CD4-positive, alpha-beta memory T cell (primary cell): ENCODE results near the gene MYCBPAP. TPM values are rescaled to one million over a fixed set of nuclear protein-coding genes. Genes with fewer than 3 reads are reported as not detected.

Experiments
- CTCF ChIA-PET: fragments of 350-600 bp; sonication (Branson Sonifier 250); formaldehyde crosslinking; loops from one replicate; lab custom pipeline; 2021; ENCODE audit warnings: inconsistent platforms; ENCODE audit not compliant: partially characterized antibody; lab: Charles Lee
- POLR2A ChIA-PET: fragments of 350-600 bp; sonication (Branson Sonifier 250); formaldehyde crosslinking; loops from one replicate; lab custom pipeline; 2021; ENCODE audit not compliant: partially characterized antibody; lab: Charles Lee
- DNase-seq, 5 donors: peaks; one replicate each; pipeline versions ENCODE4 v3.0.0 to v3.0.0-alpha.2; 2020 to 2022; ENCODE audit warnings: mixed read lengths in 1 of 5
- H3K27ac ChIP-seq: one replicate; pipeline ENCODE4 v1.7.0; 2013; ENCODE audit warnings: low read depth, low read length
- H3K27me3 ChIP-seq: 2 replicates; pipeline ENCODE4 v1.7.0; 2013; ENCODE audit warnings: mild to moderate bottlenecking, low read length, moderate library complexity; ENCODE audit not compliant: insufficient read depth
- H3K36me3 ChIP-seq: 2 replicates; pipeline ENCODE4 v1.7.0; 2013; ENCODE audit warnings: mild to moderate bottlenecking, low read length, moderate library complexity; ENCODE audit not compliant: insufficient read depth
- H3K4me1 ChIP-seq: 2 replicates; pipeline ENCODE4 v1.7.0; 2013; ENCODE audit warnings: mild to moderate bottlenecking, low read length, moderate library complexity; ENCODE audit not compliant: insufficient read depth
- H3K4me3 ChIP-seq, 2 donors: one replicate each; pipeline ENCODE4 v1.7.0; 2013; ENCODE audit warnings: low read length in 2 of 2, mild to moderate bottlenecking in 1 of 2
- H3K9me3 ChIP-seq, 2 donors: one replicate each; pipeline ENCODE4 v1.7.0; 2013; ENCODE audit warnings: low read length in 2 of 2, control low read depth in 1 of 2; ENCODE audit not compliant: control insufficient read depth in 1 of 2
- H3K27ac Mint-ChIP-seq, 7 donors: one replicate each; pipeline ENCODE4 v1.8.0; 2020 to 2021; ENCODE audit warnings: mixed read lengths in 7 of 7, mild to moderate bottlenecking in 6 of 7, inconsistent platforms in 3 of 7, moderate library complexity in 3 of 7
- H3K27me3 Mint-ChIP-seq, 2 donors: one replicate each; pipeline ENCODE4 v1.8.0; 2020 to 2021; ENCODE audit warnings: mixed read lengths in 2 of 2
- H3K36me3 Mint-ChIP-seq, 2 donors: one replicate each; pipeline ENCODE4 v1.8.0; 2020 to 2021; ENCODE audit warnings: mixed read lengths in 2 of 2, inconsistent platforms in 1 of 2, mild to moderate bottlenecking in 1 of 2
- H3K4me1 Mint-ChIP-seq, 4 donors: one replicate each; pipeline ENCODE4 v1.8.0; 2020 to 2021; ENCODE audit warnings: mixed read lengths in 4 of 4, mild to moderate bottlenecking in 1 of 4
- H3K4me3 Mint-ChIP-seq, 8 donors: one replicate each; pipeline ENCODE4 v1.8.0; 2020 to 2021; ENCODE audit warnings: mixed read lengths in 8 of 8, mild to moderate bottlenecking in 7 of 8, moderate library complexity in 6 of 8, inconsistent platforms in 3 of 8
- H3K9me3 Mint-ChIP-seq, 8 donors: one replicate each; pipeline ENCODE4 v1.8.0; 2020 to 2021; ENCODE audit warnings: mixed read lengths in 8 of 8, mild to moderate bottlenecking in 5 of 8, inconsistent platforms in 3 of 8, moderate library complexity in 1 of 8
- intact Hi-C: fragments of 100-400 bp; cut with micrococcal nuclease; formaldehyde crosslinking; loops from one replicate; pipeline ENCODE4 v1.15.1; 2023
- polyA plus RNA-seq, 2 donors: library from polyadenylated mRNA; unstranded; fragments of 300-500 nt; fragmentation: Illumina TruSeq; gene quantifications; one replicate each; pipeline ENCODE4 v1.2.3, GENCODE V29; 2021
- total RNA-seq, 2 experiments: library from RNA; stranded (reverse); gene quantifications; one replicate each; pipeline ENCODE4 v1.2.3, GENCODE V29; 2021

MYCBPAP gene, protein sequence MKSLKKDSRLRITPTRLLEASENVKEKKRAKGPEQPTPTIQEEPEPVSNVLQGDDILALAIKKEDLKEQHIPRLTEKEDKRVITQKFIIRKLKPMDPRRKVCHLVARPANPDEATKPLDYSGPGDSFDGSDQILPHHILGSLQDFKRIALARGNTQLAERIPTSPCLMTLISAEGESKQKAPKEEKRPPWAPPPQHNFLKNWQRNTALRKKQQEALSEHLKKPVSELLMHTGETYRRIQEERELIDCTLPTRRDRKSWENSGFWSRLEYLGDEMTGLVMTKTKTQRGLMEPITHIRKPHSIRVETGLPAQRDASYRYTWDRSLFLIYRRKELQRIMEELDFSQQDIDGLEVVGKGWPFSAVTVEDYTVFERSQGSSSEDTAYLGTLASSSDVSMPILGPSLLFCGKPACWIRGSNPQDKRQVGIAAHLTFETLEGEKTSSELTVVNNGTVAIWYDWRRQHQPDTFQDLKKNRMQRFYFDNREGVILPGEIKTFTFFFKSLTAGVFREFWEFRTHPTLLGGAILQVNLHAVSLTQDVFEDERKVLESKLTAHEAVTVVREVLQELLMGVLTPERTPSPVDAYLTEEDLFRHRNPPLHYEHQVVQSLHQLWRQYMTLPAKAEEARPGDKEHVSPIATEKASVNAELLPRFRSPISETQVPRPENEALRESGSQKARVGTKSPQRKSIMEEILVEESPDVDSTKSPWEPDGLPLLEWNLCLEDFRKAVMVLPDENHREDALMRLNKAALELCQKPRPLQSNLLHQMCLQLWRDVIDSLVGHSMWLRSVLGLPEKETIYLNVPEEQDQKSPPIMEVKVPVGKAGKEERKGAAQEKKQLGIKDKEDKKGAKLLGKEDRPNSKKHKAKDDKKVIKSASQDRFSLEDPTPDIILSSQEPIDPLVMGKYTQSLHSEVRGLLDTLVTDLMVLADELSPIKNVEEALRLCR
- total RNA-seq: 1 to 10 TPM; 5.3 to 6.8 TPM
- under 1 TPM in 1 of 2 donors, not detected in 1; 0.24 TPM for polyA plus RNA-seq

DNA sequence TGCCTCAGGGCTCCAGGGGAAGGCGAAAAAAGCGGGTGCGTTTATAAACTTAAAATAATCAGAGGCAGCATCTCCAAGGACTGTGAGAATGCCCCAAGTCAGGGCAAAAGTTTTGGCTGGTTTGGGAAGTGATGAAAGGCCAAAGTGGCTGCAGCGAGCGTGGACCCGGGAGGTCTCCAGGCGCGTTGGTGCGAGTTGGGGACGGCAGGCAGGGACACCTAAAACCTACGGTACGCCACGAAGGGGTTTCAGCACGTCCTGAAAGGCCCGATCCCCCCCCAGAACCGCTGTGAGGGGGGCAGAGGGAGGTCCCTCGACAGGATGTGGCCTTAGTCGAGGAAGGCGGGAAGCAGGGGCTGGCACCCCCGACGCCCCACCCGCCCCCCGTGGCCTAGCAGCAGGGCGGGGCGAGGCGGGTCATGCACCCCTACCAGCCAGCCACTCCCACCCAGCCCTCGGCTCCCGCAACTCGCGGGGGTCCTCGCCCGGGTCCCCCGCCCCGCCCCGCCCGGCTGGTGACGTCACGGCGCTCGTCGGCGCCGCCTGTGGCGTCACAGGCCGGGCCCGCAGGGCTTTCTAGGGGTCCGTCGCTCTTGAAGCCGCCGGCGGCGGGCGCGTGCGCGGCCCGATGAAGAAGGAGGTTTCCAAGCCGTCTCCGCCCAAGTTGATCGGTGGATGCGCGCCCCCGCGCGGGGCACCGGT is at the start of gene MYCBPAP:
TSS of gene MYCBPAP (plus strand) at position 569 of the 702 bp plus-strand sequence. CDS start 236 bp downstream, outside the sequence.
- Mint-ChIP-seq H3K36me3 (peaks cover 0 to 3% of the 10 kb centered on the region in 2 donors), H3K27me3 (no peaks in the 10 kb centered on the region), H3K9me3 (peaks cover 0 to 2% (median 0%) of the 10 kb centered on the region in 8 donors), H3K27ac (peak within 1 kb of the TSS; percentile 90 to 97 (median 92)), H3K4me1 (peaks cover 19 to 53% (median 34%) of the 10 kb centered on the region in 4 donors), H3K4me3 (peak within 1 kb of the TSS; percentile 87 to 98 (median 90))
- intact Hi-C loops: loop anchor here (1.0 to 5.0 kb wide), 2 partner anchors 30 to 34 kb away; partner anchors contain the start of gene RSAD1
- H3K9me3 ChIP-seq: no peaks in the 10 kb centered on the region
- H3K36me3 ChIP-seq: no peaks in the 10 kb centered on the region
- DNase-seq: peak; percentile 74 to 89 (median 76)
- peak within 1 kb of the TSS; percentile 72 for H3K27ac ChIP-seq
- no peaks in the 10 kb centered on the region for H3K27me3 ChIP-seq
- peak within 1 kb of the TSS; percentile 19 to 63 for H3K4me3 ChIP-seq
- POLR2A ChIA-PET: no interaction called here
- H3K4me1 ChIP-seq: peaks cover 31% of the 10 kb centered on the region
- CTCF ChIA-PET: no interaction called here

DNA sequence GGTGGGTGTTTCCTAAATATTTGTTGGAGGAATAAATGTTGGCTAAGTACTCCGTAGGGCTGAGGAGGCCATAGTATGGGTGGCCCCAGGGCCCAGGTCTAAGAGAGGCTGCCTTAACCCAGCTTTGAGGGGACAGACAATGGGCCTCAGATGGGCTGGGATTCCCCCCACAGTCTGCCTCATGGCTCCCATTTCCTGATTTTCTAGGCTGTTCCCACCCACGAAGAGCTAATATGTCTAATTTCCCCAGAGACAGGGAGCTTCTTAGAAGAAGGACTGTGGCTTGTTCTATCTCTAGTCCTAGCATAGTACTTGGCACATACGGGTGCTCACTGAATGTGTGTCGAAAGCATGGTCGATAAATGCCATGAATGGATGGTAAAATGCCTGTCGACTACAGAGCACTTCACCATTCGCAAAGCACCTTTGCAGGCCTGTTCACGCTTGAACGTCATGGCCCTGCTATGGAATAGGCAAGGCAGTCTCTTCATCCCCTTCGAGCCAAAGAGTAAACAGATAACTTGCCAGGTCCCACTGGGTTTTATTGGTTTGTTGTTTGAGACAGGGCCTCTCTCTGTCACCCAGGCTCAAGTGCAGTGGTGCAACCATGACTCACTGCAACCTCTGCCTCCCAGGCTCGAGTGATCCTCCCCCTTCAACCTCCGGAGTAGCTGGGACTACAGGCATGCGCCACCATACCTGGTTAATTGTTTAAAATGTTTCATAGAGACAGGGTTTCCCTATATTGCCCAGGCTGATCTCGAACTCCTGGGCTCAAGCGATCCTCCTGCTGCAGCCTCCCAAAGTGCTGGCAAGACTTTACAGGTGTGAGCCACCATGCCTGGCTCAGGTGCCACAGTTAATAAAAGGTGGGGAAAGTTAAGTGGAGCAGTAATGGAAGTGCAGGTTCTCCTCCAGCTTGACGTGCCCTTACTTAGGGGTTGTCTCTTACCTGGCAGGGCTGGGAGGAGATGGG is 49.2 kb upstream of the MYCBPAP start:
- H3K36me3 Mint-ChIP-seq: peaks cover 0 to 5% of the 10 kb centered on the region in 2 donors
- Histone ChIP-seq H3K4me3 (no peak overlapping the region), H3K36me3 (no peaks in the 10 kb centered on the region), H3K27ac (no peak overlapping the region), H3K9me3 (no peaks in the 10 kb centered on the region), H3K27me3 (no peaks in the 10 kb centered on the region), H3K4me1 (no peaks in the 10 kb centered on the region)
- no peak overlapping the region for H3K27ac Mint-ChIP-seq
- ChIA-PET CTCF (no interaction called here), POLR2A (no interaction called here)
- H3K9me3 Mint-ChIP-seq: no peaks in the 10 kb centered on the region
- peaks cover 0 to 5% (median 0%) of the 10 kb centered on the region in 4 donors for H3K4me1 Mint-ChIP-seq
- no peak overlapping the region for H3K4me3 Mint-ChIP-seq
- no peak for DNase-seq
- intact Hi-C loops: no loop called here
- H3K27me3 Mint-ChIP-seq: no peaks in the 10 kb centered on the region

DNA sequence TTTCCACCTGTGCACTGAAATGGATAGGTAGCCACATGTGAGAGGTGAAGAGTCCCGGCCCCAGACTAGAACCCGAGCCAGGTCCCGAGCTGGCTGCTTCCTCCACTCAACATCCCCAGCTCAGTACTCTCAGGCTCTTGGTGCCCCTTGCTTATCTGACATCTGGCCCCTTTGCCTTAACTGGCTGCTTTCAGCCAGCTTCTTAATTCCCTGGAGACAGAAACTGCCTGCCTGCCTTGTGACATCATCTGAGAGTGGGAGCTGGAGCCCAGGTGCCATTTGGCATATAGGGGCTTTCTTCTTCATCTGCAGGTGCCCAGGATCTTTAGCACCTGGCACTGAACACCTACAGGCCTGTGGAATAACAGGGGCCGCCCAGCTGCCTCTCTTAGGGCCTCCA is 48.5 kb upstream of the MYCBPAP start:
- CTCF ChIA-PET: no interaction called here
- H3K4me3 Mint-ChIP-seq: no peak overlapping the region
- no peaks in the 10 kb centered on the region for H3K4me1 ChIP-seq
- peaks cover 0 to 5% of the 10 kb centered on the region in 2 donors for H3K36me3 Mint-ChIP-seq
- no peaks in the 10 kb centered on the region for H3K27me3 Mint-ChIP-seq
- H3K9me3 Mint-ChIP-seq: no peaks in the 10 kb centered on the region
- H3K27me3 ChIP-seq: no peaks in the 10 kb centered on the region
- H3K27ac ChIP-seq: no peak overlapping the region
- POLR2A ChIA-PET: no interaction called here
- H3K36me3 ChIP-seq: no peaks in the 10 kb centered on the region
- H3K9me3 ChIP-seq: no peaks in the 10 kb centered on the region
- H3K27ac Mint-ChIP-seq: no peak overlapping the region
- DNase-seq: no peak
- intact Hi-C loops: no loop called here
- H3K4me1 Mint-ChIP-seq: peaks cover 0 to 5% (median 0%) of the 10 kb centered on the region in 4 donors
- no peak overlapping the region for H3K4me3 ChIP-seq

DNA sequence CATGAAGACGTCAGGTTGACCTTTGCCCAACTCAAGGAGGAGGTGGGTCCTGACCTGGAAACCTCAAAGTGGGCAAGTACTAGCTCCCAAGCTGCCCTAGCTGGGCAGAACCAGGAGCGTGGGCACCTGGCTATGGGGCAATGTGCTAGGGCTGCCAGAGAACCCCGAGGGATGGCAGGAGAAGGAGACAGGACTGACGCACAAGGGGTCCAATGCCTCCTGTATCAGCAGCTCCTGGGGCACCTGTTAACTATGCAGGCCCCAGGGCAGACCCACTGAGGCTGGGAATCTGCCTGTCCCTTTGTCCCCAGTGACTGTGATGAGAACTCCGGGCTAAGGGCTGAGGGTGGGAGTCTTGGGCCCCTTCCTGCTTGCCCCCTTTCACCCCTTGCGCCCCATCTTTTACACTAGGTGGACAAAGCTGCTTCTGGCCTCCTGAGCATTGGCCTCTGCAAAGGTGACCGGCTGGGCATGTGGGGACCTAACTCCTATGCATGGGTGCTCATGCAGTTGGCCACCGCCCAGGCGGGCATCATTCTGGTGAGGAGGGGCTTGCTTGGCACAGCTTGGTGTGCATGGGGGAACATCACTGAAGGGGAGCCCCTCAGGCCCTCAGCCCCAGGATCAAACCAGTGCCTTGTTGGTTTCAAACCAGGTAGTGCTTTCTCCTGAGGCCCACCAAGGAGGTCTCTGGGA is 47.3 kb upstream of the MYCBPAP start:
- no peak overlapping the region for H3K27ac ChIP-seq
- H3K9me3 Mint-ChIP-seq: no peaks in the 10 kb centered on the region
- no peaks in the 10 kb centered on the region for H3K36me3 ChIP-seq
- DNase-seq: no peak
- POLR2A ChIA-PET: no interaction called here
- H3K4me3 Mint-ChIP-seq: no peak overlapping the region
- H3K27ac Mint-ChIP-seq: no peak overlapping the region
- no peaks in the 10 kb centered on the region for H3K4me1 ChIP-seq
- no peak overlapping the region for H3K4me3 ChIP-seq
- no peaks in the 10 kb centered on the region for H3K9me3 ChIP-seq
- peaks cover 0 to 6% of the 10 kb centered on the region in 2 donors for H3K27me3 Mint-ChIP-seq
- CTCF ChIA-PET: no interaction called here
- peaks cover 0 to 12% (median 0%) of the 10 kb centered on the region in 4 donors for H3K4me1 Mint-ChIP-seq
- intact Hi-C loops: no loop called here
- H3K27me3 ChIP-seq: no peaks in the 10 kb centered on the region
- H3K36me3 Mint-ChIP-seq: peaks cover 0 to under 1% of the 10 kb centered on the region in 2 donors

DNA sequence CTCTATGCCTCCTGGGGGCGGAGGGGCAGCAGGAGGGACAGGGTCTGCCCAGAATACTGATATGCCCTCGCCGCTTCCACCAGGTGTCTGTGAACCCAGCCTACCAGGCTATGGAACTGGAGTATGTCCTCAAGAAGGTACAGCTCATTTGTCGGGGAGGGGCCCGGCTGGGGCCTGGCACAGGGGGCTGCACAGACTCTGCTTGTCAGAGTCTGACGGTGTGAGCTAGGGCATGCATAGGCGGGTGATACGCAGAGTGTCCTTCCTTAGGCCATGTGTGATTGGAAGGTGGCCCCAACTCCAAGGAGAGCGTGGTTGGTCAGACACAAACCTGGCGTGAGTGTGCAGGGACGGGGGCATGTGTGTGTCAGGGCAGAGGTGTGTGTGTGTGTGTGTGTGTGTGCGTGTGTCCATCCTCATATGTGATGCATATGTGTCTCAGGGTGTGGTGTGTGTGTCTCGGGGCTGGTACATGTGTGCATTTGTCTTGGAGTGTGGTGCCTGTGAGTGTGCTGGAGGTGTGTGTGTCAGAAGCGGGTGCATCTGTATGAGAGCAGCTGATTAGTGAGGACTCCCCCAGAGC is 46.6 kb upstream of the MYCBPAP start:
- Histone ChIP-seq H3K4me1 (no peaks in the 10 kb centered on the region), H3K36me3 (no peaks in the 10 kb centered on the region), H3K27ac (no peak overlapping the region), H3K27me3 (no peaks in the 10 kb centered on the region), H3K4me3 (no peak overlapping the region), H3K9me3 (no peaks in the 10 kb centered on the region)
- Mint-ChIP-seq H3K27ac (no peak overlapping the region), H3K4me3 (no peak overlapping the region), H3K4me1 (peaks cover 0 to 15% (median 4%) of the 10 kb centered on the region in 4 donors), H3K36me3 (no peaks in the 10 kb centered on the region), H3K9me3 (no peaks in the 10 kb centered on the region), H3K27me3 (peaks cover 0 to 6% of the 10 kb centered on the region in 2 donors)
- intact Hi-C loops: no loop called here
- ChIA-PET CTCF (no interaction called here), POLR2A (no interaction called here)
- DNase-seq: no peak

DNA sequence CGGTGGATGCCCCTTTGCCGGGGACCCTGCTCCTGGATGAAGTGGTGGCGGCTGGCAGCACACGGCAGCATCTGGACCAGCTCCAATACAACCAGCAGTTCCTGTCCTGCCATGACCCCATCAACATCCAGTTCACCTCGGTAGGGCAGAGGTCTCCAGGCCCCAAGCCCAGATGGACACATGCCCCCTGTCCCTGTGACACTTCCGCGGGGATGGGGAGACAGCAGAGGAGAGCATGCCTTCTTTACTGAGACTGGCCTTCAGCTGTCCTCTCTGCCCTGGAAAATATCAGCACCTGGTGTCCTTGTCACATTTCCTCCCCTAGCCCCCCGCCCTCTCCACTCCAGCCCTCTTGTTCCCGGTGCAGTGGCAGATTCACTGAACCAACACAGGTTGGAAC is 45.8 kb upstream of the MYCBPAP start:
- no peak overlapping the region for H3K4me3 Mint-ChIP-seq
- H3K36me3 Mint-ChIP-seq: no peaks in the 10 kb centered on the region
- intact Hi-C loops: no loop called here
- Histone ChIP-seq H3K4me3 (no peak overlapping the region), H3K27me3 (no peaks in the 10 kb centered on the region), H3K9me3 (no peaks in the 10 kb centered on the region), H3K4me1 (no peaks in the 10 kb centered on the region), H3K36me3 (no peaks in the 10 kb centered on the region), H3K27ac (no peak overlapping the region)
- POLR2A ChIA-PET: no interaction called here
- H3K4me1 Mint-ChIP-seq: peaks cover 0 to 23% (median 7%) of the 10 kb centered on the region in 4 donors
- peaks cover 0 to 6% of the 10 kb centered on the region in 2 donors for H3K27me3 Mint-ChIP-seq
- no peaks in the 10 kb centered on the region for H3K9me3 Mint-ChIP-seq
- no peak overlapping the region for H3K27ac Mint-ChIP-seq
- CTCF ChIA-PET: no interaction called here
- DNase-seq: no peak
